ENCODE results near the gene DARS1.

DARS1 gene

DNA sequence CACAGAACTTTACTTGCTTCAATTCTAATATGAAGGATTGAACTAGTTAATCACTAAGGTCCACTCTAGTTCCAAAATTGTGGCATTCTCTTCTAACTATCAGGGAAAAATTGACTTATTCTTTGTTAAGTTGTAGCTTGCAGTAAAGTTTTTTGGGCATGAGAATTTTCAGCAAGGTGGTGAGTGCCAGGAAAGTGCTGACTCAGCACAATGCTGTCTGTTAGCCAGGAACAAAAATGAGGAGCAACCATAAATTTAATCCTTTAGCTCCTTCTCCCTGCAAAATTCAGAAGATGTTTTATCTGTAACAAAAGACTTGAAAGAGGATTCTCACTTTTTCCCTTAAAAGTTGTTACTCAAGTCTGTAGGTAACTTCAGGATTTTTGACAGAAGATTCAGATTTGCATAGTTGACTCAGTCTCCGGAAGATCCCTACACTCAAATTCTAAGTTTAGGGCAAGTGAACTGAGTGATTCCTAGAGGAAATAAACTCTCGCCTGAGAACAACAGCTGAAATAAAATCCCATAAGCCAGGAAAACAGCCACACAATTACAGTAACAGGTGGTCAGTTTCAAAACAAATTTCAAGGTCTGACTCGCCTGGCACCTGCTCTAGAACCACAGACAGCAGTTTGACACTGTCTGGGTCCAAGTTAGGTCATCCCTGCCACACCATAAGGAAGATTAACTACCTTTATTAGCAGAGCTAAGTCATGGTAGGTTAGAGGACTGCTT is 20.2 kb upstream of the DARS1 start:
- Mint-ChIP-seq H3K4me3 (no peak overlapping the region), H3K4me1 (peaks cover 54% of the 10 kb centered on the region), H3K27ac (peak overlapping the region; percentile 7), H3K36me3 (ENCODE audit: low read depth) (peaks cover 8% of the 10 kb centered on the region), H3K27me3 (no peaks in the 10 kb centered on the region), H3K9me3 (no peaks in the 10 kb centered on the region)
- no peak for ATAC-seq
- no peak for DNase-seq

DNA sequence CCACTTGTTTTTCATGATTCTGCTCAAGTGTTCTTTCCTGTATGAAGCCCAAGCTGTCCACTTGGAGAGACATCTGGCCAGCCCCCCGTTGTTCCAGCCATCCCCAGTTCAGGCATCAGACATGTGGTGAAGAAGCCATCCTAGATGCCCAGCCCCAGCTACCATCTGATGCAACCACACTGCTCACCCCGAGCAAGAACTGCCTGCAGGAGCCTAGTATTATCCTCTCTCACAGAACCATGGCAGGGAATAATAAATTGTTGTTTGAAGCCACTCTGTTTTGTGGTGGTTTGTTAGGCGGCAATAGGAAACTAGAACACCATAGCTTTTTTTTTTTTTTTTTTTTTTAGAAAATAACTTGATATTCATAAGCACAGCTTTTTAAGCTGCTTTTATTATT is 19.5 kb upstream of the DARS1 start:
- no peak for ATAC-seq
- Mint-ChIP-seq H3K36me3 (ENCODE audit: low read depth) (peaks cover 8% of the 10 kb centered on the region), H3K27ac (no peak overlapping the region), H3K4me1 (peaks cover 60% of the 10 kb centered on the region), H3K9me3 (no peaks in the 10 kb centered on the region), H3K4me3 (no peak overlapping the region), H3K27me3 (no peaks in the 10 kb centered on the region)
- no peak for DNase-seq

DNA sequence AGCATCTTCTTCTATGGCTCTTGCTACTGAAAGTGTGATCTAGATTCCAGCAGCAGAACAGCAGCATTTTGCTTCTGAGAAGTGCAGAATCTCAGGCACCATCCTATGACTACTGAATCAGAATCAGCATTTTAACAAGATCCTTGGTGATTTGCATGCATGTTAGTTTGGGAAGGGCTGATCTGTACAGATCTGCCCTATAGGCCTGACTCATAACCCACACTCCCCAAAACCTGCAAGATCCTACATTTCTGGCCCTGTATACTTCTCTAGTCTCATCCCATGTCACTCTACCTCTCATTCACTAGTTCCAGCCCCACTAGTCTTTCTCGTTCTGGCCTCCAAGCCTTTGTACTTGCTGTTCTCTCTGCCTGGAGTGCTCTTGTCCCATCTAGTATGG is 15.7 kb upstream of the DARS1 start:
- ATAC-seq (peak; percentile 45), DNase-seq (no peak)
- H3K27ac Mint-ChIP-seq: no peak overlapping the region
- H3K9me3 Mint-ChIP-seq: no peaks in the 10 kb centered on the region
- H3K36me3 Mint-ChIP-seq (ENCODE audit: low read depth): peaks cover 8% of the 10 kb centered on the region
- peaks cover 48% of the 10 kb centered on the region for H3K4me1 Mint-ChIP-seq
- no peaks in the 10 kb centered on the region for H3K27me3 Mint-ChIP-seq
- no peak overlapping the region for H3K4me3 Mint-ChIP-seq

DNA sequence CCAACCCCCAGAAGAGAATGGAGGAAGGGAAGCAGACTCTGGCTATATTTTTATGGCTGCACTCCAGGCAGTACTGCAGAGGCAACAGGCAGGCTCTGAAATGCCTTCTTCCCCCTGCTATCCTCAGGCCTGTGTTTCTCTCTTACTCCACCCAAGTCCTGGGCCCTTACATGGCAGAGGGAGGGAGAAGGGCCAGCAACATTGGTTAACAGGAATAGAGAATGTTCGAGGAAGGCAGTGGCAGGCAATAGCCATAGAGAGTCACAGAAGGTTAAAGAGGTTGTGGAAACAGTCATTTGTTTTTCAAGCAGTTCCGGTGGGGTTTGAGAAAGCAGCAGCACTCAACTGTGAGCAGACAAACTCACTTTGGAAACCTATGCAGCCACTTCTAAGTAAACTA is 15.1 kb upstream of the DARS1 start:
- DNase-seq (no peak), ATAC-seq (no peak)
- Mint-ChIP-seq H3K4me3 (no peak overlapping the region), H3K36me3 (ENCODE audit: low read depth) (peaks cover 8% of the 10 kb centered on the region), H3K27ac (no peak overlapping the region), H3K9me3 (no peaks in the 10 kb centered on the region), H3K27me3 (no peaks in the 10 kb centered on the region), H3K4me1 (peaks cover 41% of the 10 kb centered on the region)

DNA sequence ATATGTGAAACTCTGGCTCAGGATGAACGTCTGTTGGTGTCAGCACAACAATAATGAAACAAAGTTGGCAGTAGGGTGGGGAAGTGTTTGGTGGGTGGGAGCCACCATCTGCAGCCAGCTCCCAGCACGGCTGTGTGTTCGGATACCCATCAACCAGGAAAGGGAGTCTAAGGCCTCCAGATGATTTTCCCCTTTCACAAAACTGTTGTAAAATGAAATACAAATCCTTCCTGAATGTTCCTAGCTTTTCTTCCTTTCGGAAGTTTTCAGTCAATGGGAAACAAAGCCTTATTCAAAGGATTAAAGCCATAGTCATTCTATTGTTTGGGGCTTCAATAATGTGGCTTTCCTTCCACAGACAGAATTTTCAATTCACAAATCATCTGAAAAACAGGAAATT is 14.5 kb upstream of the DARS1 start:
- Mint-ChIP-seq H3K4me1 (peaks cover 37% of the 10 kb centered on the region), H3K36me3 (ENCODE audit: low read depth) (peaks cover 8% of the 10 kb centered on the region), H3K27me3 (no peaks in the 10 kb centered on the region), H3K27ac (no peak overlapping the region), H3K9me3 (no peaks in the 10 kb centered on the region), H3K4me3 (no peak overlapping the region)
- no peak for ATAC-seq
- DNase-seq: no peak

DNA sequence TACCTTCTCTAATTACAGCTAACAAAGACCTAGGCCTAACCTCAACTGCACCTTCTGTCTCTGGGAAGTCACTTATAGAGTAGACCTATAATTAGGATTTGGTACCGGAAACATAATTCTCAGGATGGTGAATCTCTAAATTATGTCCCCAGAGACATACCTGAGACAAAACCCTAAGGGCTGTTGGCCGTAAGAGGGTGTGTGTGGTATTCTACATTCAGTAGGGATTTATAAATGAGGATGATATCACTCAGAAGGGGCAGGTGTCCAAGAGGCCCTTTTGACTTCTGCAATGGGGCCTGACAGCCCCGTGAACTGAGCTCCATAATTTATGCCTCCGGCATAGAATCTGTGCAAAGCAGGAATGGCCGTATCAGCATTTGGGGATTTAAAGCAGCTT is 13.5 kb upstream of the DARS1 start:
- Mint-ChIP-seq H3K36me3 (ENCODE audit: low read depth) (peaks cover 6% of the 10 kb centered on the region), H3K4me3 (no peak overlapping the region), H3K4me1 (peaks cover 32% of the 10 kb centered on the region), H3K27ac (no peak overlapping the region), H3K27me3 (no peaks in the 10 kb centered on the region), H3K9me3 (no peaks in the 10 kb centered on the region)
- ATAC-seq (no peak), DNase-seq (no peak)

DNA sequence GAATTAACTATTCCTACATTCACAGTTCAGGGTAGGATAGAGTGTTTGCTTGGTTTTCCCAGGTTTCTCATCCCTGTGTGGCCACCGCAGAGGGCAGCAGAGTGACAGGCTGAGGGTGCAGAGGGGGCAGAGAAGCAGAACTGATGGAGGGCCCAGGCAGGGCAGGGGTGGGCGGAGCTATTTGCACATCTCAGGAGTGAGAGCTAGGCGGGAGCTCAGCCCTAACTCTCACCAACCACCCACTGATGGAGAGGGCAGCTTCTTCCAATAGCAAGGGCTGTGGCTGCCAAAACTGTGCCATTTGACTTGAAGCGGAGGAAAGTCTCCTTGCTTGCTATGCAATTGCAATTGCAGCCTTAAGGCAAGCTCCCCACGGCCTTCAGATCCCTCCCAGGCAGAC is 12.0 kb upstream of the DARS1 start:
- ATAC-seq (peak; percentile 79), DNase-seq (peak; percentile 39)
- no peaks in the 10 kb centered on the region for H3K9me3 Mint-ChIP-seq
- no peak overlapping the region for H3K4me3 Mint-ChIP-seq
- H3K4me1 Mint-ChIP-seq: peaks cover 29% of the 10 kb centered on the region
- no peaks in the 10 kb centered on the region for H3K27me3 Mint-ChIP-seq
- peaks cover 3% of the 10 kb centered on the region for H3K36me3 Mint-ChIP-seq (ENCODE audit: low read depth)
- no peak overlapping the region for H3K27ac Mint-ChIP-seq

DNA sequence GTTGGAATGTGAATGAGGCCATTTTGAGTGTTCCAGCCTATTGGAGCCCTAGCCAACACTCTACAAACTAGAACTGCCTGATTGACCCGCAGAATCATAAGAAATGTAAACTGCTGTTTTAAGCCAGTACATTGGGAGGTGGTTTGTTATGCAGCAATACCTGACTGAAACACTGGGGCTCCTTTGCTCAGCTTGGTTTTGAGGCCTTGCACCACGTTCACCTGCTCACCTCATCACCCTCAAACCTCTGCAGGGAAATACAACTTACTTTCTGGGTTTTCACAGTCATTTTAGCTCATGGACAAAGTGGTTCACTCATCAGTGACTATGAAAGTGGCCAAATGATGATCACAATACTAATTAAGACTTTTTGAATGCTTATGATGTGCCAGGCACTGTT is 10.9 kb upstream of the DARS1 start:
- H3K4me3 Mint-ChIP-seq: no peak overlapping the region
- peaks cover 24% of the 10 kb centered on the region for H3K4me1 Mint-ChIP-seq
- ATAC-seq (no peak), DNase-seq (no peak)
- no peak overlapping the region for H3K27ac Mint-ChIP-seq
- no peaks in the 10 kb centered on the region for H3K9me3 Mint-ChIP-seq
- H3K27me3 Mint-ChIP-seq: no peaks in the 10 kb centered on the region
- peaks cover 2% of the 10 kb centered on the region for H3K36me3 Mint-ChIP-seq (ENCODE audit: low read depth)

DNA sequence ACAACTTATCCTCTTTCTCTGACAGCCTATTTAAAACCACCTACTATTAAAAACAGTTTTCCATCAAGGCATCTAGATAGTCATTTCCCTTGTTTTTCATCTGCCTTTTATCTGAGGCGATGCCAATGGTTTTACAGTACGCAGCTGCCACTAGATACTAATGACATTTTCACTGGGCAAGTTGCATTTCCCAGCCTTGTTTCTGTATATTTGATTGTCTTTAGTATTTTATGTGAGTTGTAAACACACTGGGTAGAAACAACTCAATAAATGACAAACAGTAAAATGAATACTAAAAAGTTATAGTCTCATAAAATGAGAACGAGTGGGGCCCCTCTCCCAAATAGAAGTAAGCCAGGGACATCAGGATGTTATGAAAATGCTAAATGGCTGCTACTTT is 8.9 kb upstream of the DARS1 start:
- H3K4me1 Mint-ChIP-seq: peaks cover 9% of the 10 kb centered on the region
- H3K27me3 Mint-ChIP-seq: no peaks in the 10 kb centered on the region
- DNase-seq (no peak), ATAC-seq (no peak)
- no peaks in the 10 kb centered on the region for H3K9me3 Mint-ChIP-seq
- no peak overlapping the region for H3K27ac Mint-ChIP-seq
- H3K4me3 Mint-ChIP-seq: no peak overlapping the region
- no peaks in the 10 kb centered on the region for H3K36me3 Mint-ChIP-seq (ENCODE audit: low read depth)

DNA sequence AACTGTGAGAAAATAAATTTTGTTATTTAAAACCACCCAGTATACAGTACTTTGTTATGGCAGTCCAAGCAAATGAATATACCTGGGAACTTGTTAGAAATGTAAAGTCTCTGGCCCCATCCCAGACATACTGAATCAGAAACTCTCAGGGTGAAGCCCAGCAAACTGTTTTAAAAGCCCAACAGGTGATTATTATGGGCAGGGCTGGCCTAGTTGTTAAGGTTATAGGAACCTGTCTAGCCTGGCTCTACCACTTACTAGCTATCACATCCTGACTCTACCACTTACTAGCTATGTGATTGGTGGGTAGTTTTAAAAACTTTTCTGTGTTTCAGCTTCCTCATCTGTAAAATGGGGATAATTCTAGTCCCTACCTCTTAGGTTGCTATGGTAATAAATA is 8.0 kb upstream of the DARS1 start:
- H3K4me1 Mint-ChIP-seq: peaks cover 9% of the 10 kb centered on the region
- H3K27me3 Mint-ChIP-seq: no peaks in the 10 kb centered on the region
- H3K9me3 Mint-ChIP-seq: no peaks in the 10 kb centered on the region
- H3K36me3 Mint-ChIP-seq (ENCODE audit: low read depth): no peaks in the 10 kb centered on the region
- no peak overlapping the region for H3K27ac Mint-ChIP-seq
- ATAC-seq (no peak), DNase-seq (no peak)
- no peak overlapping the region for H3K4me3 Mint-ChIP-seq

DNA sequence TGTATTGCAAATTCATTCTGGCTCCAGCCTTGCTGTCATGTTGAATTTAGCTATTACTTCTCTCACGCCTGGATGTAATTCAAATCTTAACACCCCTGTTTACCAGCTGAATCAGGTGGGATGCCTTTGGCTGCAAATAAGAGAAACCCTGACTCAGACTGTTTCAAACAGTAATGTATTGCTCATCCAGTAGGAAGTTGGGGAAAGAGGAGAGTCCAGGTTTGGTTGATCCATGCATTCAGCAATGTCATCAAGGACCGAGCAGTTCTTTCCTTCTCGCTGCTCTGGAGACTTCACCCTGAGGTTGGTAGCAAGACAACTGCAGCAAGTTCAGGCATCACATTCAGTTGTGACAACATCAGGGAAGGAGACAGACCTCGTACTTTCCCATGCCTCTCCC is 6.4 kb upstream of the DARS1 start:
- no peak for ATAC-seq
- no peaks in the 10 kb centered on the region for H3K27me3 Mint-ChIP-seq

DNA sequence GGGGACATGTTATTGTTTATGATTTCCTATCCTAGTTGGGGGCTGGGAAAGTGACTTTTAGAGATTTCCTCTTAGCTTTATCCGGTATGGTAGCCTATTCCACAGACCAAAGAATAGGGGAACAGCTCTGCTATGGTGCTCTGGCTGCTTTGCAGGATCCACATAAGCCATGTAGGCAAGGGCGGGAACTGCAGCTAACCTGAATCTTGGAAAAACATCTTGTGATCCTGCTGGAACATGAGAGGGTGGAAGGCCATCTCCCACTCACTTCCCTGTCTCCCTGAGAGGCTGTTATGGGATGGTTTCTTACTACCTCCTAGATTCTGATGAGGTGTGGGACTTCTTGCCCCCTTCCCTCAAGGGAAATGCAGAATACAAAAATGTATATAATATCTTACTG is 2.0 kb upstream of the DARS1 start:
- H3K36me3 Mint-ChIP-seq (ENCODE audit: low read depth): peaks cover 14% of the 10 kb centered on the region
- no peak for ATAC-seq
- no peak for DNase-seq
- peaks cover 5% of the 10 kb centered on the region for H3K9me3 Mint-ChIP-seq
- peaks cover 32% of the 10 kb centered on the region for H3K4me1 Mint-ChIP-seq
- no peaks in the 10 kb centered on the region for H3K27me3 Mint-ChIP-seq
- H3K4me3 Mint-ChIP-seq: no peak overlapping the region
- no peak overlapping the region for H3K27ac Mint-ChIP-seq

More for the DNA sequence above, 6.4 kb upstream of the DARS1 start:
- no peaks in the 10 kb centered on the region for H3K36me3 Mint-ChIP-seq (ENCODE audit: low read depth)
- H3K4me1 Mint-ChIP-seq: peaks cover 2% of the 10 kb centered on the region
- no peak for DNase-seq
- no peaks in the 10 kb centered on the region for H3K9me3 Mint-ChIP-seq
- H3K4me3 Mint-ChIP-seq: no peak overlapping the region
- no peak overlapping the region for H3K27ac Mint-ChIP-seq

DNA sequence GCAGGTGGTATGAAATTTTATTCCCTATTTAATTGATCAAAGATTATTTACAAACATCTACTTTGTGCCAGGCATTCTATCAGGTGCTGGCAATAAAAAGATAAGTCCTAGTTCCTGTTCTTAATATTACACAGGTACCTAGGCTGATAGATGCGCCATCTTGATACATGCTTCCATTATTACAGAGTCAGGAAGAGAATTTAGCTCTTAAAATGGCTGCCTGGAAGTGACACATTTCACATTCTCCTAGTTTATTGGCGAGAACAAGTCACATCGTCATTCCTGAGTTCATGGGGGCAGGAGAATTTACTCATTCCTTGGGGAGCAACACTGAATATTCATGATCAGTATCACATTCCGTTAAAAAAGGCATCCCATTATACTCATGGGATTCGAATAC is 1.1 kb upstream of the DARS1 start:
- Mint-ChIP-seq H3K4me1 (peaks cover 41% of the 10 kb centered on the region), H3K27me3 (no peaks in the 10 kb centered on the region), H3K9me3 (peaks cover 5% of the 10 kb centered on the region), H3K36me3 (ENCODE audit: low read depth) (peaks cover 23% of the 10 kb centered on the region), H3K4me3 (peak overlapping the region; percentile 85), H3K27ac (peak overlapping the region; percentile 97)
- no peak for ATAC-seq
- DNase-seq: no peak

DNA sequence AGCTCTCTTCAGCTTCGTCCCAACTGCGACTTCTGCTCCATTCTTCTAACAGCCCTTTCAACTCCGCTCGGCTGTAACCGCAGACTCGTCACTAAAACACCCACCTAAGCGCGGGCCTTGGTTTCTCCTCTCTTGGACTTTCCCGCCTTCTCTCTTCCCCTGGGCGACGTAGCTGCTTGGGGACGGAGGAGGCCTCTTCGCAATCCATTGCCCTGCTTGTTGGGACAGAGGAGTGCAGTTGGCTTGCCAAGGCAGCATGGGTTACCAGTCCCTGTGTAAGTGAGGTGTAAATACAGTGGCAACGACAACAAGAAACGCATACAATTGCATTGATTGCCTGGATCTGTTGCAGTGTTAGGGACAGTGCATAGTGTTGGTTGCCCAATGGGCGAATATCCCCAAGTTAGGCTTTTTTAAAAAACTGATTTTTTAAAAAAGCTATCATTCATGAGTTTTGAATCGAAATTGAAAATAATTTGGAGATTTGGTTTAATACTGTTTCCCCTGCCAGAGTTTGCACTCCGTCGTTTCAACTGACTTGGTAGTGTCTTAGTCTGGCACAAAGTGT is 484 bp upstream of the DARS1 start:
- Mint-ChIP-seq H3K4me3 (peak overlapping the region; percentile 85), H3K4me1 (peaks cover 47% of the 10 kb centered on the region), H3K27ac (peak overlapping the region; percentile 97), H3K36me3 (ENCODE audit: low read depth) (peaks cover 29% of the 10 kb centered on the region), H3K27me3 (no peaks in the 10 kb centered on the region), H3K9me3 (peaks cover 5% of the 10 kb centered on the region)
- peak; percentile 77 for ATAC-seq
- peak; percentile 84 for DNase-seq

DNA sequence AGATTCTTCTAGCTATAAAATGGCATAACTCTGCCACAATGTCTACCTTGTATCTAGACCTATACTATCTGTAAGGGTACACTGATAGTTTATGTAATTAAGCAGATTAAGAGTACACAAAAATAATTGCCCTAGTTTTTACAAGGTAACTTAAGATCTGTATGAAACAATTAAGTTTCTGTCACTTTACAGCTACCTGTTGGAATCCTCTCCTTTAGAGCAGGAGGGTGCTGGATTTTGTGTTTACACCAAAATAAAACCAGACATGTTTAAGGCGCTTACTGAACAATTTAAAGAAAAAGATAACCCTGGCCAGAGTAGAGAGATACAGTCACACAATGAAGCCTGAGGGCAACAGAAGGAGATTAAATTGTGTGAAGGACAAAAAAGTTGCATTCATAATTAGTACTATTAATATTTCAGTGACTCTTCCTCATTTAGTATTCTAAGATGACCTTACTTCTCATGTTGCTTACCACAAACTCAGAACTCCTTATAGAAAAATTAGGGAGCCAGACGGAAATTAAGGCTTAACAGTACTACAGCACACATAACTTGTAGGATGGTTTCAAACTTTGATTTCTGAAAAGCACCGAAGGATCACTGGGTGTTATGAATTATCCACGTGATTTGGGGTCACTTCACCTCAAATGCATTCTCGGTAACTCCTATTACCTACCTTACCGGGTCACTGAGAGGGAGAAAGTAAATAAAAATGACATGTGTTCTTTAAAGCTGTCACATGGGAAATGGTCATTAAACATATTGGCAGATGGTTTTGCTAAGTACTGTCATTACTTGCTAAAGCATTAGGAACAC is 1.0 kb downstream of the DARS1 start:
- DNase-seq (no peak), ATAC-seq (no peak)
- Mint-ChIP-seq H3K4me3 (peak overlapping the region; percentile 85), H3K4me1 (peaks cover 57% of the 10 kb centered on the region), H3K9me3 (peaks cover 5% of the 10 kb centered on the region), H3K27me3 (no peaks in the 10 kb centered on the region), H3K36me3 (ENCODE audit: low read depth) (peaks cover 39% of the 10 kb centered on the region), H3K27ac (peak overlapping the region; percentile 97)

Data from activated naive CD8-positive, alpha-beta T cell treated with anti-CD3 and anti-CD28 coated beads, Interleukin-2, amount 50 U/mL, for 24 hours (primary cell).